ENCODE data around the gene DHX8. TPM values are rescaled to one million over a fixed set of nuclear protein-coding genes. Genes with fewer than 3 reads are reported as not detected.

Gene DHX8
- total and polyA plus RNA-seq, 2 donors (not counting 3 experiments of a cell fraction or from before 2014, with no cell fraction given): 34.9 to 65.6 TPM

GRCh38 chr17:43434902-43435319 lies 48.9 kb upstream of the DHX8 start:
- H4K20me1 ChIP-seq (replicated peaks; ENCODE audit: control insufficient read depth, extremely low read depth, insufficient read depth, low read length): no peaks in the 10 kb centered on the region
- no peaks in the 10 kb centered on the region for H3K36me3 ChIP-seq (ENCODE audit: control insufficient read depth in 2 of 2, extremely low read depth in 1 of 2, insufficient read depth in 2 of 2, low read length in 2 of 2)
- BruUV-seq (replicated peaks): no TSS peak
- no peak overlapping the region for H3K4me2 ChIP-seq (ENCODE audit: insufficient read depth, low read length)
- peaks cover 0 to 8% of the 10 kb centered on the region in 2 experiments for H3K27me3 ChIP-seq (ENCODE audit: control insufficient read depth in 2 of 2, insufficient read depth in 2 of 2, low read length in 2 of 2)
- FAIRE-seq (no peak), DNase-seq (ENCODE audit: low read depth, low spot score) (no peak)
- intact Hi-C loops (cut with micrococcal nuclease) (no loop called here), dilution Hi-C loops (cut with MboI; ENCODE audit: extremely low pct_ligation_motif_present, low sequenced_read_pairs) (no loop called here)
- no peak overlapping the region for H2AFZ ChIP-seq (ENCODE audit: low read depth, low read length)
- ChIA-PET POLR2A (no interaction called here), CTCF (interaction anchor here (0.9 kb wide), 1 partner anchor 49 kb away, joined by 3 read pairs; the partner anchor contains the start of gene DHX8)
- H3K9me3 ChIP-seq (replicated peaks; ENCODE audit: control insufficient read depth, insufficient read depth, low read length): no peaks in the 10 kb centered on the region
- peaks cover 4% of the 10 kb centered on the region for H3K4me1 ChIP-seq (ENCODE audit: control insufficient read depth, extremely low read depth, insufficient read depth, low read length)
- no peak overlapping the region for H3K9ac ChIP-seq (replicated peaks; ENCODE audit: extremely low read depth, insufficient read depth, low read length)
- TF ChIP-seq CTCF (IDR thresholded peaks at IDR 0.05; ENCODE audit: extremely low read depth in 1 of 2, insufficient read depth in 1 of 2, low read depth in 1 of 2, low read length in 2 of 2): no peak
- TF ChIP-seq MAX (IDR thresholded peaks at IDR 0.05; ENCODE audit: insufficient read depth, insufficient read length): no peak
- TF ChIP-seq FOS (IDR thresholded peaks at IDR 0.05; ENCODE audit: borderline replicate concordance, insufficient read depth, low read length): no peak
- TF ChIP-seq GATA2 (IDR thresholded peaks at IDR 0.05; ENCODE audit: insufficient read depth, insufficient read length, low read depth, low read length): no peak
- TF ChIP-seq EZH2 (IDR thresholded peaks at IDR 0.05; ENCODE audit: borderline replicate concordance, low read depth, low read length, severe bottlenecking): no peak
- no peak for TF ChIP-seq POLR2A (IDR thresholded peaks at IDR 0.05; ENCODE audit: low read depth, low read length)
- TF ChIP-seq POLR2AphosphoS5 (IDR thresholded peaks at IDR 0.05; ENCODE audit: insufficient read depth, low read depth, low read length): no peak
- TF ChIP-seq MYC (IDR thresholded peaks at IDR 0.05; ENCODE audit: low read depth, low read length): no peak
- no peak for TF ChIP-seq JUN (IDR thresholded peaks at IDR 0.05; ENCODE audit: borderline replicate concordance, insufficient read depth, insufficient read length, low read depth)
- no peak overlapping the region for H3K4me3 ChIP-seq (replicated peaks in 1 of 3; ENCODE audit: insufficient read depth in 1 of 3, low read depth in 1 of 3, low read length in 3 of 3)
- H3K27ac ChIP-seq (ENCODE audit: insufficient read depth, low read depth, low read length): no peak overlapping the region
- no peaks in the 10 kb centered on the region for H3K79me2 ChIP-seq (ENCODE audit: control insufficient read depth, insufficient read depth, low read length)
- H3K9me1 ChIP-seq (replicated peaks; ENCODE audit: control insufficient read depth, extremely low read depth, insufficient read depth, low read length): no peaks in the 10 kb centered on the region
